A549 (cell line): ENCODE results near the gene ARMCX6. TPM values are rescaled to one million over a fixed set of nuclear protein-coding genes. Genes with fewer than 3 reads are reported as not detected.

ENCODE experiments used
- ATAC-seq, 2 experiments: fragments of 200-7000 bp in 1 of 2; fragments of >200 bp in 1 of 2; cut with Nextera tagmentation in 1 of 2; cut with Tn5 transposase in 1 of 2; 3 replicates each; pipeline versions ENCODE4 v1.8.0 to v1.9.1; 2018 to 2020; ENCODE audit warnings: mild to moderate bottlenecking in 1 of 2, moderate library complexity in 1 of 2
- CTCF ChIA-PET: fragments of 300-600 bp; sonication (Branson Sonifier 250); formaldehyde crosslinking; extraction: SDS; loops from one replicate; lab custom pipeline; 2021; ENCODE audit warnings: antibody characterized with exemption, inconsistent platforms; lab: Yijun Ruan, JAX
- POLR2A ChIA-PET: fragments of 350-600 bp; formaldehyde crosslinking; extraction: SDS; loops from one replicate; lab custom pipeline; 2021; ENCODE audit warnings: antibody characterized with exemption, inconsistent platforms; lab: Yijun Ruan, JAX
- DNase-seq, 2 experiments: peaks; one replicate each; pipeline versions ENCODE4 v3.0.0 to v3.0.0-alpha.2; 2011 to 2016; ENCODE audit warnings: low read depth in 1 of 2, low spot score in 1 of 2
- FAIRE-seq: peaks from 2 replicates; lab custom pipeline; 2011; peaks lifted over from hg19 to GRCh38; lab: Jason Lieb, UNC
- H3K27ac ChIP-seq, 2 experiments: fragments of >200 bp; sonication (Bioruptor Twin); formaldehyde crosslinking; 3 replicates each; pipeline ENCODE4 v1.5.1; 2016 to 2017
- H3K4me1 ChIP-seq: fragments of >200 bp; sonication (Bioruptor Twin); formaldehyde crosslinking; 3 replicates; pipeline ENCODE4 v1.6.1; 2016
- H3K4me2 ChIP-seq: fragments of >200 bp; sonication (Bioruptor Twin); formaldehyde crosslinking; 3 replicates; pipeline ENCODE4 v1.6.1; 2016
- H3K4me3 ChIP-seq: fragments of >200 bp; sonication (Bioruptor Twin); formaldehyde crosslinking; 3 replicates; pipeline ENCODE4 v1.5.1; 2016
- H3K9me3 ChIP-seq: fragments of >200 bp; sonication (Bioruptor Twin); formaldehyde crosslinking; 3 replicates; pipeline ENCODE4 v1.6.1; 2016
- CBX2 ChIP-seq: fragments of 200-600 bp; sonication (generic); IDR thresholded peaks from 2 replicates; pipeline ENCODE4 v1.6.1; 2016; ENCODE audit warnings: low read depth, mild to moderate bottlenecking, borderline replicate concordance
- CBX8 ChIP-seq: fragments of 200-600 bp; sonication (generic); IDR thresholded peaks from 2 replicates; pipeline ENCODE4 v1.6.1; 2016
- E2F6 ChIP-seq: IDR thresholded peaks from 2 replicates; pipeline ENCODE4 v1.6.1; 2012; ENCODE audit warnings: low read depth, borderline replicate concordance
- EHF ChIP-seq: fragments of 250-450 bp; sonication (Bioruptor Pico); IDR thresholded peaks from 2 replicates; pipeline ENCODE4 v1.5.0; 2020; ENCODE audit warnings: mild to moderate bottlenecking
- EHMT2 ChIP-seq: fragments of 200-600 bp; sonication (generic); IDR thresholded peaks from 2 replicates; pipeline ENCODE4 v1.6.1; 2016; ENCODE audit warnings: antibody characterized with exemption, low read depth, mild to moderate bottlenecking, moderate library complexity
- HDAC2 ChIP-seq: fragments of 200-600 bp; sonication (generic); IDR thresholded peaks from 2 replicates; pipeline ENCODE4 v1.6.1; 2016
- HEYL ChIP-seq: fragments of 250-450 bp; sonication (Bioruptor Pico); IDR thresholded peaks from 2 replicates; pipeline ENCODE4 v1.8.0; 2021; ENCODE audit warnings: mild to moderate bottlenecking, moderate library complexity
- HOXA7 ChIP-seq: fragments of 250-450 bp; sonication (Bioruptor Pico); IDR thresholded peaks from 2 replicates; pipeline ENCODE4 v1.5.0; 2020; ENCODE audit warnings: mild to moderate bottlenecking, moderate library complexity
- HOXB5 ChIP-seq: fragments of 250-450 bp; sonication (Bioruptor Pico); IDR thresholded peaks from 2 replicates; pipeline ENCODE4 v1.5.0; 2020; ENCODE audit warnings: mild to moderate bottlenecking, moderate library complexity
- KDM5A ChIP-seq: fragments of 200-600 bp; sonication (generic); IDR thresholded peaks from 2 replicates; pipeline ENCODE4 v1.6.1; 2016; ENCODE audit warnings: antibody characterized with exemption, mild to moderate bottlenecking
- MAFK ChIP-seq: fragments of 450-650 bp; IDR thresholded peaks from 2 replicates; pipeline ENCODE4 v1.6.1; 2014; ENCODE audit not compliant: partially characterized antibody
- MAZ ChIP-seq: fragments of 150-350 bp; IDR thresholded peaks from 2 replicates; pipeline ENCODE4 v1.6.1; 2014; ENCODE audit warnings: antibody characterized with exemption, low read depth, low read length, borderline replicate concordance
- NFE2L2 ChIP-seq: fragments of 150-350 bp; conservative IDR thresholded peaks from 2 replicates; pipeline ENCODE4 v1.6.1; 2014; ENCODE audit warnings: low read length
- PHF8 ChIP-seq: fragments of 200-600 bp; sonication (generic); IDR thresholded peaks from 2 replicates; pipeline ENCODE4 v1.6.1; 2016; ENCODE audit warnings: low read depth, mild to moderate bottlenecking, antibody characterized with exemption, moderate library complexity, borderline replicate concordance
- POLR2A ChIP-seq: IDR thresholded peaks from 2 replicates; pipeline ENCODE4 v1.6.1; 2012; ENCODE audit warnings: mild to moderate bottlenecking, low read length
- RAD21 ChIP-seq, 2 experiments: fragments of >200 bp in 1 of 2; sonication (Bioruptor Twin) in 1 of 2; formaldehyde crosslinking in 1 of 2; IDR thresholded peaks in 1 of 2; conservative IDR thresholded peaks in 1 of 2; 2 replicates in 1 of 2; 3 replicates in 1 of 2; pipeline ENCODE4 v1.6.1; 2012 to 2018; ENCODE audit warnings: inconsistent platforms in 1 of 2
- REST ChIP-seq: fragments of 200-600 bp; sonication (generic); IDR thresholded peaks from 2 replicates; pipeline ENCODE4 v1.6.1; 2016; ENCODE audit warnings: antibody characterized with exemption, mild to moderate bottlenecking, moderate library complexity
- SMC3 ChIP-seq: fragments of >200 bp; sonication (Bioruptor Twin); formaldehyde crosslinking; IDR thresholded peaks from 3 replicates; pipeline ENCODE4 v1.6.1; 2018; ENCODE audit warnings: inconsistent platforms
- SREBF2 ChIP-seq: fragments of 450-650 bp; IDR thresholded peaks from 2 replicates; pipeline ENCODE4 v1.6.1; 2014; ENCODE audit warnings: mild to moderate bottlenecking, moderate library complexity
- TFCP2L1 ChIP-seq: fragments of 250-450 bp; sonication (Bioruptor Pico); IDR thresholded peaks from 2 replicates; pipeline ENCODE4 v1.5.0; 2021; ENCODE audit warnings: mild to moderate bottlenecking
- TP53 ChIP-seq: fragments of 250-450 bp; sonication (Bioruptor Pico); IDR thresholded peaks from 2 replicates; pipeline ENCODE4 v1.5.0; 2021; ENCODE audit warnings: mild to moderate bottlenecking, moderate library complexity
- ZFP36 ChIP-seq: fragments of 450-650 bp; IDR thresholded peaks from 2 replicates; pipeline ENCODE4 v1.6.1; 2014; ENCODE audit warnings: borderline replicate concordance; ENCODE audit not compliant: partially characterized antibody
- ZSCAN20 ChIP-seq: fragments of 250-450 bp; sonication (Bioruptor Pico); IDR thresholded peaks from 2 replicates; pipeline ENCODE4 v1.8.0; 2022; ENCODE audit warnings: mild to moderate bottlenecking, moderate library complexity
- WGBS: methylation state at CpG from one replicate; pipeline ENCODE4 v1.1.6; 2017; ENCODE audit errors: missing lambda C conversion rate; 5-methylcytosine and 5-hydroxymethylcytosine counted together
- polyA minus RNA-seq: library from RNA; depleted of rRNA, polyadenylated mRNA; stranded (reverse); fragments of >200 nt; gene quantifications from 2 replicates; pipeline ENCODE4 v1.2.3, GENCODE V29; 2011; rRNA and poly(A)+ RNA removed
- polyA plus RNA-seq, 4 experiments: library from polyadenylated mRNA; depleted of rRNA in 3 of 4; stranded (reverse); fragments of >200 nt; fragmentation: RNase III in 1 of 4; extraction: RNeasy Plus Mini Kit Qiagen cat#74134 plus additional on column Dnase treatment in 1 of 4; gene quantifications; 2 replicates in 3 of 4; 3 replicates in 1 of 4; pipeline ENCODE4 v1.2.3, GENCODE V29; 2011 to 2017
- TF ChIP-seq, protein P1 (sequence below): fragments of 250-450 bp; sonication (Bioruptor Pico); IDR thresholded peaks from 2 replicates; pipeline ENCODE4 v1.5.0; 2020; ENCODE audit warnings: low read depth, mild to moderate bottlenecking, moderate library complexity
- TF ChIP-seq, protein P2 (sequence below): fragments of 450-650 bp; IDR thresholded peaks from 2 replicates; pipeline ENCODE4 v1.6.1; 2014; ENCODE audit warnings: antibody characterized with exemption
- TF ChIP-seq, protein P3 (sequence below): IDR thresholded peaks from 2 replicates; pipeline ENCODE4 v1.6.1; 2012
- TF ChIP-seq, protein P4 (sequence below): fragments of >200 bp; sonication (Bioruptor Twin); formaldehyde crosslinking; IDR thresholded peaks from 3 replicates; pipeline ENCODE4 v1.5.1; 2016

Gene ARMCX6
- polyA plus RNA-seq (2011; rRNA removed) (54.8 and 68.4 TPM in 2 replicates), polyA plus RNA-seq (2017; fragmentation: RNase III; extraction: RNeasy Plus Mini Kit Qiagen cat#74134 plus additional on column Dnase treatment) (31.9 to 40.6 TPM (median 34.6 TPM) in 3 replicates), polyA minus RNA-seq (6.0 and 9.9 TPM in 2 replicates)
- polyA plus RNA-seq (2012; cell fraction: cytosol; rRNA removed), result 22.9 and 27.8 TPM in 2 replicates
- polyA plus RNA-seq (2012; cell fraction: nucleus; rRNA removed), result 12.7 and 23.9 TPM in 2 replicates

GRCh38 chrX:101617211-101618191 is at the start of gene ARMCX6:
Gene ARMCX6 (minus strand): TSS chrX:101618000. CDS start chrX:101616620, 1,380 bp downstream.
- Histone ChIP-seq H3K4me2 (peak within 1 kb of the TSS; percentile 94), H3K4me3 (peak within 1 kb of the TSS; percentile 99), H3K4me1 (peaks cover 8% of the 10 kb centered on the region; the same call in 1 of the 3 replicates), H3K27ac (peak within 1 kb of the TSS; percentile 83 to 93), H3K9me3 (no peaks in the 10 kb centered on the region)
- FAIRE-seq (no peak), ATAC-seq (peak; percentile 91 to 96), DNase-seq (peak; percentile 70 to 75)
- TF ChIP-seq EHMT2 (no peak), TFCP2L1 (CRISPR knock-in tag) (no peak), SMC3 (peak; percentile 52; the same call in 2 of the 3 replicates), E2F6 (peak; percentile 46; the same call in 1 of the 2 replicates), TP53 (CRISPR knock-in tag) (no peak), EHF (CRISPR knock-in tag) (no peak), CBX8 (no peak), PHF8 (no peak; the same call in 1 of the 2 replicates), ZSCAN20 (no peak), HOXA7 (no peak), RAD21 (conservative IDR thresholded peaks at IDR 0.05 in 1 of 2, IDR thresholded peaks at IDR 0.05 in 1 of 2) (peak; percentile 34 to 47; a peak in 2 of 5 replicates), SREBF2 (no peak), HOXB5 (CRISPR knock-in tag) (no peak), POLR2A (peak; percentile 36), ZFP36 (no peak), KDM5A (no peak)
- TF ChIP-seq, protein P1, sequence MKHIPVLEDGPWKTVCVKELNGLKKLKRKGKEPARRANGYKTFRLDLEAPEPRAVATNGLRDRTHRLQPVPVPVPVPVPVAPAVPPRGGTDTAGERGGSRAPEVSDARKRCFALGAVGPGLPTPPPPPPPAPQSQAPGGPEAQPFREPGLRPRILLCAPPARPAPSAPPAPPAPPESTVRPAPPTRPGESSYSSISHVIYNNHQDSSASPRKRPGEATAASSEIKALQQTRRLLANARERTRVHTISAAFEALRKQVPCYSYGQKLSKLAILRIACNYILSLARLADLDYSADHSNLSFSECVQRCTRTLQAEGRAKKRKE (CRISPR knock-in tag), result no peak
- TF ChIP-seq, protein P2, sequence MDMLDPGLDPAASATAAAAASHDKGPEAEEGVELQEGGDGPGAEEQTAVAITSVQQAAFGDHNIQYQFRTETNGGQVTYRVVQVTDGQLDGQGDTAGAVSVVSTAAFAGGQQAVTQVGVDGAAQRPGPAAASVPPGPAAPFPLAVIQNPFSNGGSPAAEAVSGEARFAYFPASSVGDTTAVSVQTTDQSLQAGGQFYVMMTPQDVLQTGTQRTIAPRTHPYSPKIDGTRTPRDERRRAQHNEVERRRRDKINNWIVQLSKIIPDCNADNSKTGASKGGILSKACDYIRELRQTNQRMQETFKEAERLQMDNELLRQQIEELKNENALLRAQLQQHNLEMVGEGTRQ, result peak; percentile 91
- TF ChIP-seq, protein P3, sequence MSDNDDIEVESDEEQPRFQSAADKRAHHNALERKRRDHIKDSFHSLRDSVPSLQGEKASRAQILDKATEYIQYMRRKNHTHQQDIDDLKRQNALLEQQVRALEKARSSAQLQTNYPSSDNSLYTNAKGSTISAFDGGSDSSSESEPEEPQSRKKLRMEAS, result no peak
- TF ChIP-seq, protein P4, sequence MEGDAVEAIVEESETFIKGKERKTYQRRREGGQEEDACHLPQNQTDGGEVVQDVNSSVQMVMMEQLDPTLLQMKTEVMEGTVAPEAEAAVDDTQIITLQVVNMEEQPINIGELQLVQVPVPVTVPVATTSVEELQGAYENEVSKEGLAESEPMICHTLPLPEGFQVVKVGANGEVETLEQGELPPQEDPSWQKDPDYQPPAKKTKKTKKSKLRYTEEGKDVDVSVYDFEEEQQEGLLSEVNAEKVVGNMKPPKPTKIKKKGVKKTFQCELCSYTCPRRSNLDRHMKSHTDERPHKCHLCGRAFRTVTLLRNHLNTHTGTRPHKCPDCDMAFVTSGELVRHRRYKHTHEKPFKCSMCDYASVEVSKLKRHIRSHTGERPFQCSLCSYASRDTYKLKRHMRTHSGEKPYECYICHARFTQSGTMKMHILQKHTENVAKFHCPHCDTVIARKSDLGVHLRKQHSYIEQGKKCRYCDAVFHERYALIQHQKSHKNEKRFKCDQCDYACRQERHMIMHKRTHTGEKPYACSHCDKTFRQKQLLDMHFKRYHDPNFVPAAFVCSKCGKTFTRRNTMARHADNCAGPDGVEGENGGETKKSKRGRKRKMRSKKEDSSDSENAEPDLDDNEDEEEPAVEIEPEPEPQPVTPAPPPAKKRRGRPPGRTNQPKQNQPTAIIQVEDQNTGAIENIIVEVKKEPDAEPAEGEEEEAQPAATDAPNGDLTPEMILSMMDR, result peak; percentile 42
- POLR2A ChIA-PET, result no interaction called here
- WGBS, result 0% methylated on average over 17 of the region's 39 CpGs
- CTCF ChIA-PET, result interaction anchor here (0.6 to 1.0 kb wide), 3 partner anchors 74 to 203 kb away, joined by 3 to 4 read pairs (median 3); no protein-coding TSS in a partner anchor

- no peaks in the 10 kb centered on the region for H3K9me3 ChIP-seq
- ATAC-seq (no peak), DNase-seq (no peak), FAIRE-seq (no peak)
- ChIA-PET POLR2A (no interaction called here), CTCF (interaction anchor here (0.8 kb wide), 1 partner anchor 18 kb away, joined by 5 read pairs; no protein-coding TSS in a partner anchor)
- peak within 1 kb of the TSS; percentile 65 for H3K4me2 ChIP-seq
- TF ChIP-seq CBX2 (no peak), REST (no peak), PHF8 (no peak), HEYL (CRISPR knock-in tag) (no peak), NFE2L2 (no peak), HDAC2 (no peak), MAZ (no peak), MAFK (no peak)
- TF ChIP-seq, protein P3, result no peak
- no peaks in the 10 kb centered on the region for H3K4me1 ChIP-seq
- H3K27ac ChIP-seq, result peak within 1 kb of the TSS; percentile 45 to 67; a peak in 2 of 6 replicates
- WGBS, result 65% methylated on average over 18 of the region's 22 CpGs
- peak within 1 kb of the TSS; percentile 43 for H3K4me3 ChIP-seq
These were observed 41.8 kb upstream of the ARMCX6 start, which contains the start of gene ARMCX2 for GRCh38 chrX:101659601-101660063. Gene ARMCX2 (minus strand): TSS chrX:101659850. CDS start chrX:101657588, 2,262 bp downstream.
